Adrenal gland (tissue), 12 donors: ENCODE data around the gene DIP2C. TPM values are rescaled to one million over a fixed set of nuclear protein-coding genes. Genes with fewer than 3 reads are reported as not detected.
"Not testable (repeated sequence)": the region's sequence is repeated elsewhere in the genome, so short reads cannot be mapped to it uniquely, and the experiment has no call there.

Source experiments
- DNase-seq, 7 donors: peaks; one replicate each; pipeline ENCODE4 v3.0.0-alpha.2; 2019 to 2020
- H3K27ac ChIP-seq, 5 donors: fragments of 200-600 bp; sonication (generic) in 4 of 5; 1 replicate in 3 of 5; 2 replicates in 2 of 5; pipeline versions ENCODE4 v1.5.1 to v1.8.0; 2016 to 2020; ENCODE audit warnings: mild to moderate bottlenecking in 1 of 5
- H3K27me3 ChIP-seq: fragments of 200-600 bp; 2 replicates; pipeline ENCODE4 v1.8.0; 2021
- H3K36me3 ChIP-seq, 2 donors: fragments of 200-600 bp; replicated peaks in 1 of 2; 1 replicate in 1 of 2; 2 replicates in 1 of 2; pipeline versions ENCODE4 v1.5.1 to v1.8.0; 2018 to 2022
- H3K4me1 ChIP-seq, 2 donors: fragments of 200-600 bp; replicated peaks in 1 of 2; 1 replicate in 1 of 2; 2 replicates in 1 of 2; pipeline versions ENCODE4 v1.5.1 to v1.8.0; 2018 to 2021
- H3K4me3 ChIP-seq, 4 donors: fragments of 200-600 bp; sonication (generic) in 3 of 4; one replicate each; pipeline ENCODE4 v1.5.1; 2016 to 2018
- H3K9me3 ChIP-seq, 3 donors: fragments of 200-600 bp; sonication (generic) in 1 of 3; replicated peaks in 1 of 3; 1 replicate in 2 of 3; 2 replicates in 1 of 3; pipeline versions ENCODE4 v1.5.1 to v1.8.0; 2016 to 2021
- POLR2A ChIP-seq, 2 donors: fragments of 450-650 bp; IDR thresholded peaks; one replicate each; pipeline ENCODE4 v1.6.1; 2017; ENCODE audit warnings: antibody characterized with exemption in 2 of 2, mild to moderate bottlenecking in 2 of 2, moderate library complexity in 1 of 2
- WGBS, 4 donors: extraction: QIAGEN DNeasy Blood & Tissue Kit in 2 of 4; methylation state at CpG; one replicate each; pipeline versions ENCODE4 v1.1.5 to v1.1.7; 2013 to 2017; 5-methylcytosine and 5-hydroxymethylcytosine counted together
- intact Hi-C, 2 donors: fragments of 100-400 bp; cut with DNase I; formaldehyde crosslinking; loops; one replicate each; pipeline versions ENCODE4 v1.14.1 to v1.15.0; 2022 to 2023
- polyA plus RNA-seq, 3 donors: library from polyadenylated mRNA; stranded (reverse); fragments of 200-250 nt in 2 of 3; fragments of 350-450 nt in 1 of 3; fragmentation: Illumina TruSeq in 1 of 3; extraction: RNeasy Lipid Tissue Mini Kit (QIAGEN cat#74804) in 1 of 3; gene quantifications; one replicate each; pipeline ENCODE4 v1.2.3, GENCODE V29; 2013 to 2014
- total RNA-seq, 9 donors: library from RNA; depleted of rRNA in 4 of 9; stranded (reverse); fragments of >200 nt in 4 of 9; fragments of 120-200 nt in 1 of 9; fragmentation: NEBNext Ultra II Directional in 1 of 9; extraction: Animal tissue kit (Norgen Biotek cat#: 25700) in 1 of 9; gene quantifications; one replicate each; pipeline versions ENCODE4 v1.1.0 to v1.2.4, GENCODE V29; 2013 to 2023
- TF ChIP-seq, protein P1 (sequence below), 6 experiments: fragments of 450-650 bp in 4 of 6; fragments of 200-600 bp in 2 of 6; sonication (generic) in 1 of 6; IDR thresholded peaks; 1 replicate in 5 of 6; 2 replicates in 1 of 6; pipeline versions ENCODE4 v1.5.1 to v1.8.0; 2016 to 2021; ENCODE audit warnings: antibody characterized with exemption in 6 of 6, mild to moderate bottlenecking in 2 of 6, moderate library complexity in 1 of 6
- donor health status: healthy with polysubstance abuse.
- donor health status: Bipolar disorder and iron deficiency.
- donor health status: DM: yes; HTN: yes; CAD: no.
- donor health status: DM: no; HTN: no; CAD: no.
- donor health status: DM: no; HTN: no; CAD: no.
- donor health status: DM: yes; HTN: yes; CAD: no.

The DIP2C gene
- total and polyA plus RNA-seq, 12 donors = 4.8 to 23.9 (median 19.7) TPM

DNA sequence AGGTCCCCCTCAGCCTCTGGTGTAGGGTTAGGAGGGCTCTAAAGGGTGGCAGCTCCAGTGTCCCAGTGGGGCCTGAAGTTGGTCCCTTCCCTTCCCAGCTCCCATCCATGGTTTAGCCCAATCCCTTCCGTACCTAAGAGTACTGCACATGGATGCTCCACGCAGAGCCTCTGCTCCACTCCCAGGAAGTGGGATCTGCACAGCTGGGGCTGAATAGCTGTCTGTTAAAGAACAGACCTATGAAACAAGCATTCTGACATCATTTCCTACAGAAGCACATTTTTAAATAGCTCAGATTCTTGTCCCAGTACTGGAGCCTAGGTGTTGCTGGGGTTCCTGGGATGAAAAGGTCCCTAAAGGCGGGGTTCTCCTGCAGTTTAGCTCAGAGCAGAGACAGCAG lies 418.3 kb downstream of the DIP2C start:
- Histone ChIP-seq H3K4me1 (peaks cover 0 to 10% of the 10 kb centered on the region in 2 donors), H3K27me3 (no peaks in the 10 kb centered on the region), H3K9me3 (no peaks in the 10 kb centered on the region), H3K27ac (no peak overlapping the region), H3K4me3 (no peak overlapping the region), H3K36me3 (no peaks in the 10 kb centered on the region)
- no peak for DNase-seq
- WGBS, 4 donors = 75 to 96% (median 83%) methylated on average over 2 to 3 of the region's 3 CpGs
- no peak for TF ChIP-seq POLR2A (IDR thresholded peaks at IDR 0.05)
- TF ChIP-seq, protein P1, sequence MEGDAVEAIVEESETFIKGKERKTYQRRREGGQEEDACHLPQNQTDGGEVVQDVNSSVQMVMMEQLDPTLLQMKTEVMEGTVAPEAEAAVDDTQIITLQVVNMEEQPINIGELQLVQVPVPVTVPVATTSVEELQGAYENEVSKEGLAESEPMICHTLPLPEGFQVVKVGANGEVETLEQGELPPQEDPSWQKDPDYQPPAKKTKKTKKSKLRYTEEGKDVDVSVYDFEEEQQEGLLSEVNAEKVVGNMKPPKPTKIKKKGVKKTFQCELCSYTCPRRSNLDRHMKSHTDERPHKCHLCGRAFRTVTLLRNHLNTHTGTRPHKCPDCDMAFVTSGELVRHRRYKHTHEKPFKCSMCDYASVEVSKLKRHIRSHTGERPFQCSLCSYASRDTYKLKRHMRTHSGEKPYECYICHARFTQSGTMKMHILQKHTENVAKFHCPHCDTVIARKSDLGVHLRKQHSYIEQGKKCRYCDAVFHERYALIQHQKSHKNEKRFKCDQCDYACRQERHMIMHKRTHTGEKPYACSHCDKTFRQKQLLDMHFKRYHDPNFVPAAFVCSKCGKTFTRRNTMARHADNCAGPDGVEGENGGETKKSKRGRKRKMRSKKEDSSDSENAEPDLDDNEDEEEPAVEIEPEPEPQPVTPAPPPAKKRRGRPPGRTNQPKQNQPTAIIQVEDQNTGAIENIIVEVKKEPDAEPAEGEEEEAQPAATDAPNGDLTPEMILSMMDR (IDR thresholded peaks at IDR 0.05) = no peak
- intact Hi-C loops = no loop called here

DNA sequence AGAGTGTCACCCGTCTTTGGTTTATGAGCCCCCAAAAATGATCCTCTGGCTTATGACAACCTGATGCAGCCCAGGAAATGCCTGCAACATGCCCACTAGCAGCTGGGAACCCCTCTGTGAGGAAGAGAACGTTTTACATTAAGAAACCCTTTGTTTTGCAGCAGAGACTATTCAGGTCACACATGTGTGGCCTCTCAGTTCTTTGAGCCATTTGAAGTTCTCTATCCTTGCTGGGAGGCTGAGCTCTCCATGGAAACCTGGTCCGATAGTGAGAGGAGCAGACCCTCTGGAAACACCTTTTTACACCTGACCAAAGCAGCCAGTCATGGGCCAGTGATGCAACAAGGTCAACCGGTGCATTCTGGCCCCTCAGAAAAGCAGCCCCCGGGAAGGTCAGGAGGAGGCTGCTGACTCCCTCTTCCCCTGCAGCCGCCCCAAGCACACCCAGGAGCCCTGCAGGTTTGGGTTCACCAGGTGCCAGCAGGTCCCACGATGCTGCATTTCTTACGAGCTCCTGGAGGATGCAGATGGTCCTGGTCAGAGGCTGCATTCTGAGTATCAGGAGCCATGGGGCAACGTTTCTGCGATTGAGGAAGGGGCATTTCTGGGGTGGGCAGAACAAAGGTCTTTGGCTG lies 419.9 kb downstream of the DIP2C start:
- intact Hi-C loops = no loop called here
- Histone ChIP-seq H3K4me1 (peaks cover 0 to 10% of the 10 kb centered on the region in 2 donors), H3K27me3 (no peaks in the 10 kb centered on the region), H3K27ac (no peak overlapping the region), H3K36me3 (no peaks in the 10 kb centered on the region), H3K9me3 (no peaks in the 10 kb centered on the region), H3K4me3 (no peak overlapping the region)
- 75 to 80% (median 78%) methylated on average over 7 to 10 of the region's 10 CpGs for WGBS, 4 donors
- TF ChIP-seq POLR2A (IDR thresholded peaks at IDR 0.05) = no peak
- TF ChIP-seq, protein P1 (IDR thresholded peaks at IDR 0.05) = no peak
- DNase-seq = peak in 1 of 7 donors; percentile 36

DNA sequence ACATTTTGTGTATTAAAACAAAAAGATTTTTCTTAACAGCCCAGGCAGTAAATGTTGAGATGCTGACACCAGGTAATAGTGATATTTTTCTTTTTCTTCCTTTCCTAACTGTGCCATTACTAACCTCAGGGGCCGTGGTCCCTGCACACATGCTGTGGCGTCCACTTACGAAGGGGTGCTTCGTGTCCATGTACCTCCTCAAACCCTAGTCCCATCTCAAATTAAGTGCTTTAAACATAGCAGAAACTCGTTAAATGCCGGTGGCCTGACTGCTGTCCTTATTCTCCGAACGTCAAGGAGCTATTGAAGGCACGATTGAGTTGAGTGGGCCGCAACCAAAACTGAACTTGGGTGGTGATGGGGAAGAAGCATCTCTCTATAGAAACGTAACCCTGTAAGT lies 421.8 kb downstream of the DIP2C start:
- H3K27ac ChIP-seq = no peak overlapping the region
- H3K36me3 ChIP-seq = no peaks in the 10 kb centered on the region
- no peak for DNase-seq
- no peak for TF ChIP-seq POLR2A (IDR thresholded peaks at IDR 0.05)
- TF ChIP-seq, protein P1 (IDR thresholded peaks at IDR 0.05) = no peak
- peaks cover 0 to 10% of the 10 kb centered on the region in 2 donors for H3K4me1 ChIP-seq
- no peak overlapping the region for H3K4me3 ChIP-seq
- H3K27me3 ChIP-seq = no peaks in the 10 kb centered on the region
- no peaks in the 10 kb centered on the region for H3K9me3 ChIP-seq
- 91 to 94% (median 92%) methylated on average over 11 of the region's 11 CpGs for WGBS, 4 donors
- intact Hi-C loops = no loop called here

DNA sequence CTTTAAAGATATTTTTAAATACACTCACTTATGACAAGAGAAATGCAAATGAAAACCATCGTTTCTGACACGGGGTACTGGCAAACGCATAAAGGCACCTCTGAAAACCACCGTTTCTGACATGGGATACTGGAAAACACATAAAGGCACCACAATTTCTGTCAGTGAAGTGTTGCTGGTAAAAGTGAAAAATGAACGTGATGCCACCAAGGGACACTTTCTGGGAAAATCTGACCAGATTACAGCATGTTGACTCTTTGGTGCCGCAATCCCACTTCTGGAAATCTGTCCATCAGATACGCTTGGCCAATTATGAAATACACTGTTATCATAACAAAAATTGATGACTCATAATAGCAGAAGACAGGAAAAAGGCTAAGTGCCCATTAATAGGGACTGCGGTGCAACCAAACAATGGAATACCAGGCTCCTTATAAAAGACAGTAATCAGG lies 422.5 kb downstream of the DIP2C start:
- Histone ChIP-seq H3K4me3 (no peak overlapping the region), H3K9me3 (no peaks in the 10 kb centered on the region), H3K4me1 (peaks cover 0 to 10% of the 10 kb centered on the region in 2 donors), H3K27me3 (no peaks in the 10 kb centered on the region), H3K27ac (peak overlapping the region in 1 of 5 donors; percentile 12), H3K36me3 (no peaks in the 10 kb centered on the region)
- TF ChIP-seq, protein P1 (IDR thresholded peaks at IDR 0.05) = no peak
- no peak for TF ChIP-seq POLR2A (IDR thresholded peaks at IDR 0.05)
- DNase-seq = peak in 5 of 7 donors; percentile 31 to 73 (median 54)
- WGBS, 4 donors = 41 to 47% (median 45%) methylated on average over 8 of the region's 8 CpGs
- intact Hi-C loops = no loop called here

DNA sequence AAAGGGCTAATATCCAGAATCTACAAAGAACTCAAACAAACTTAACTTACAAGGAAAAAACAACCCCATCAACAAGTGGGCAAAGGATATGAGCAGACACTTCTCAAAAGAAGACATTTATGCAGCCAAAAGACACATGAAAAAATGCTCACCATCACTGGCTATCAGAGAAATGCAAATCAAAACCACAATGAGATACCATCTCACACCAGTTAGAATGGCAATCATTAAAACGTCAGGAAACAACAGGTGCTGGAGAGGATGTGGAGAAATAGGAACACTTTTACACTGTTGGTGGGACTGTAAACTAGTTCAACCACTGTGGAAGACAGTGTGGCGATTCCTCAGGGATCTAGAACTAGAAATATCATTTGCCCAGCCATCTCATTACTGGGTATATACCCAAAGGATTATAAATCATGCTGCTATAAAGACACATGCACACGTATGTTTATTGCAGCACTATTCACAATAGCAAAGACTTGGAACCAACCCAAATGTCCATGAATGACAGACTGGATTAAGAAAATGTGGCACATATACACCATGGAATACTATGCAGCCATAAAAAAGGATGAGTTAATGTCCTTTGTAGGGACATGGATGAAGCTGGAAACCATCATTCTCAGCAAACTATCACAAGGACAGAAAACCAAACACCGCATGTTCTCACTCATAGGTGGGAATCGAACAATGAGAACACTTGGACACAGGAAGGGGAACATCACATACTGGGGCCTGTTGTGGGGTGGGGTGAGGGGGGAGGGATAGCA lies 423.5 kb downstream of the DIP2C start:
- H3K27me3 ChIP-seq, H3K9me3 ChIP-seq, DNase-seq, H3K27ac ChIP-seq, H3K4me1 ChIP-seq, intact Hi-C loops, H3K36me3 ChIP-seq, H3K4me3 ChIP-seq: not testable (repeated sequence)
- 83 to 97% (median 92%) methylated on average over 2 to 5 of the region's 5 CpGs for WGBS, 4 donors

DNA sequence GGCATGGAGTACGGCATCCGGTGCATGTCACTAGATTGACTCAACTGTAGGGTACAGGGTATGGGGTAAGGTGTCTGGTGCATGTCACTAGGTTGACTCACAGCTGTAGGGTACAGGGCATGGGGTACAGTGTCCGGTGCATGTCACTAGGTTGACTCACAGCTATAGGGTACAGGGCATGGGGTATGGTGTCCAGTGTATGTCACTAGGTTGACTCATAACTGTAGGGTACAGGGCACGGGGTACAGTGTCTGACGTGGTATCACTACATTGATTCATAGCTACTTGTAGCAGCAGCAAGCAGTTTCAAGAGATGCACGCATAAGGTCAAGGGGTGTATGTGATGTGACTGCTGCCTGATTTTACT lies 424.4 kb downstream of the DIP2C start:
- 88 to 95% (median 90%) methylated on average over 6 of the region's 6 CpGs for WGBS, 4 donors
- DNase-seq = peak in 1 of 7 donors; percentile 23
- H3K4me1 ChIP-seq, H3K27ac ChIP-seq, H3K36me3 ChIP-seq, H3K27me3 ChIP-seq, intact Hi-C loops, H3K4me3 ChIP-seq, H3K9me3 ChIP-seq: not testable (repeated sequence)
